Prostate gland (tissue), 2 donors: ENCODE results near the gene EVC2. TPM values are rescaled to one million over a fixed set of nuclear protein-coding genes. Genes with fewer than 3 reads are reported as not detected.

ENCODE experiments used
- DNase-seq: peaks from one replicate; pipeline ENCODE4 v3.0.0-alpha.2; 2019; ENCODE audit warnings: low spot score
- H3K27ac ChIP-seq, 2 donors: fragments of 200-600 bp; sonication (generic); 2 replicates each; pipeline ENCODE4 v1.5.1; 2017 to 2019
- H3K27me3 ChIP-seq: fragments of 200-600 bp; sonication (generic); replicated peaks from 2 replicates; pipeline ENCODE4 v1.5.1; 2019; ENCODE audit not compliant: insufficient read depth
- H3K36me3 ChIP-seq, 2 donors: fragments of 200-600 bp; sonication (generic); 1 replicate in 1 of 2; 2 replicates in 1 of 2; pipeline versions ENCODE4 v1.5.1 to v1.8.1; 2017 to 2019
- H3K4me1 ChIP-seq: fragments of 200-600 bp; sonication (generic); replicated peaks from 2 replicates; pipeline ENCODE4 v1.5.1; 2019
- H3K4me3 ChIP-seq, 2 donors: fragments of 200-600 bp; sonication (generic); 2 replicates each; pipeline ENCODE4 v1.5.1; 2017 to 2019
- H3K9me3 ChIP-seq: fragments of 200-600 bp; sonication (generic); 2 replicates; pipeline ENCODE4 v1.5.1; 2017
- CTCF ChIP-seq, 4 experiments: fragments of 200-600 bp in 2 of 4; fragments of 450-650 bp in 2 of 4; sonication (generic) in 2 of 4; IDR thresholded peaks; 1 replicate in 3 of 4; 2 replicates in 1 of 4; pipeline ENCODE4 v1.5.1; 2016 to 2019; ENCODE audit warnings: antibody characterized with exemption in 4 of 4, mild to moderate bottlenecking in 2 of 4, moderate library complexity in 2 of 4
- POLR2A ChIP-seq: fragments of 450-650 bp; IDR thresholded peaks from one replicate; pipeline ENCODE4 v1.6.1; 2016; ENCODE audit warnings: antibody characterized with exemption, mild to moderate bottlenecking
- POLR2AphosphoS5 ChIP-seq: sonication (generic); formaldehyde crosslinking; IDR thresholded peaks from one replicate; pipeline ENCODE4 v1.6.1; 2017; ENCODE audit warnings: antibody characterized with exemption
- WGBS: methylation state at CpG from one replicate; pipeline ENCODE4 v1.1.5; 2018; 5-methylcytosine and 5-hydroxymethylcytosine counted together
- intact Hi-C: fragments of 100-400 bp; cut with DNase I; formaldehyde crosslinking; loops from one replicate; pipeline ENCODE4 v1.14.2; 2022
- total RNA-seq, 2 donors: library from RNA; depleted of rRNA; stranded (reverse); fragments of >200 nt; gene quantifications; one replicate each; pipeline ENCODE4 v1.1.0, GENCODE V29; 2016

The EVC2 gene
- total RNA-seq, 2 donors from 2014 or later: 7.6 to 11.0 TPM

- no peak overlapping the region for H3K27ac ChIP-seq
- no peaks in the 10 kb centered on the region for H3K4me1 ChIP-seq
- H3K36me3 ChIP-seq: peaks cover 0 to 11% of the 10 kb centered on the region in 2 donors
- no peaks in the 10 kb centered on the region for H3K27me3 ChIP-seq
- no peaks in the 10 kb centered on the region for H3K9me3 ChIP-seq
- 55% methylated on average over 10 of the region's 10 CpGs for whole genome bisulfite sequencing
- TF ChIP-seq CTCF (IDR thresholded peaks at IDR 0.05) (no peak), POLR2AphosphoS5 (no peak)
- intact Hi-C loops: no loop called here
- DNase-seq: no peak
- H3K4me3 ChIP-seq: no peak overlapping the region
These were observed 24.8 kb downstream of the EVC2 start for GRCh38 chr4:5683566-5683965.

- TF ChIP-seq POLR2AphosphoS5 (no peak), CTCF (IDR thresholded peaks at IDR 0.05) (no peak), POLR2A (no peak)
- Histone ChIP-seq H3K4me3 (no peak overlapping the region), H3K4me1 (no peaks in the 10 kb centered on the region), H3K27me3 (no peaks in the 10 kb centered on the region), H3K36me3 (no peaks in the 10 kb centered on the region), H3K27ac (no peak overlapping the region), H3K9me3 (no peaks in the 10 kb centered on the region)
- intact Hi-C loops: no loop called here
- DNase-seq: no peak
- WGBS: 88% methylated on average over 10 of the region's 10 CpGs
These were observed 29.4 kb downstream of the EVC2 start for GRCh38 chr4:5678977-5679376.

- Histone ChIP-seq H3K36me3 (no peaks in the 10 kb centered on the region), H3K4me3 (no peak overlapping the region), H3K9me3 (no peaks in the 10 kb centered on the region), H3K27me3 (no peaks in the 10 kb centered on the region), H3K4me1 (no peaks in the 10 kb centered on the region), H3K27ac (no peak overlapping the region)
- no peak for DNase-seq
- TF ChIP-seq CTCF (IDR thresholded peaks at IDR 0.05) (no peak), POLR2AphosphoS5 (no peak), POLR2A (no peak)
- intact Hi-C loops: no loop called here
- 89% methylated on average over 8 of the region's 8 CpGs for WGBS
These were observed 31.6 kb downstream of the EVC2 start for GRCh38 chr4:5676763-5677162.

GRCh38 chr4:5666741-5667140, 41.6 kb downstream of the EVC2 start:
- intact Hi-C loops: no loop called here
- 79% methylated on average over 1 of the region's 1 CpG for WGBS
- no peaks in the 10 kb centered on the region for H3K9me3 ChIP-seq
- H3K27ac ChIP-seq: no peak overlapping the region
- H3K4me1 ChIP-seq: no peaks in the 10 kb centered on the region
- DNase-seq: no peak
- H3K27me3 ChIP-seq: no peaks in the 10 kb centered on the region
- H3K4me3 ChIP-seq: no peak overlapping the region
- no peak for TF ChIP-seq POLR2A
- no peak for TF ChIP-seq POLR2AphosphoS5
- no peak for TF ChIP-seq CTCF (IDR thresholded peaks at IDR 0.05)
- H3K36me3 ChIP-seq: no peaks in the 10 kb centered on the region

GRCh38 chr4:5664778-5665177, 43.6 kb downstream of the EVC2 start:
- TF ChIP-seq POLR2AphosphoS5 (no peak), POLR2A (no peak), CTCF (IDR thresholded peaks at IDR 0.05) (no peak)
- H3K4me1 ChIP-seq: no peaks in the 10 kb centered on the region
- H3K27me3 ChIP-seq: no peaks in the 10 kb centered on the region
- no peaks in the 10 kb centered on the region for H3K9me3 ChIP-seq
- H3K27ac ChIP-seq: no peak overlapping the region
- intact Hi-C loops: no loop called here
- no peaks in the 10 kb centered on the region for H3K36me3 ChIP-seq
- no peak overlapping the region for H3K4me3 ChIP-seq
- WGBS: 92% methylated on average over 12 of the region's 12 CpGs
- no peak for DNase-seq
